ENCODE data around the gene SLC7A5. TPM values are rescaled to one million over a fixed set of nuclear protein-coding genes. Genes with fewer than 3 reads are reported as not detected.
"Not testable (repeated sequence)": the region's sequence is repeated elsewhere in the genome, so short reads cannot be mapped to it uniquely, and the experiment has no call there.

Gene SLC7A5
- total RNA-seq, 4 donors from 2014 or later, result 3.1 to 10.4 (median 6.0) TPM

DNA sequence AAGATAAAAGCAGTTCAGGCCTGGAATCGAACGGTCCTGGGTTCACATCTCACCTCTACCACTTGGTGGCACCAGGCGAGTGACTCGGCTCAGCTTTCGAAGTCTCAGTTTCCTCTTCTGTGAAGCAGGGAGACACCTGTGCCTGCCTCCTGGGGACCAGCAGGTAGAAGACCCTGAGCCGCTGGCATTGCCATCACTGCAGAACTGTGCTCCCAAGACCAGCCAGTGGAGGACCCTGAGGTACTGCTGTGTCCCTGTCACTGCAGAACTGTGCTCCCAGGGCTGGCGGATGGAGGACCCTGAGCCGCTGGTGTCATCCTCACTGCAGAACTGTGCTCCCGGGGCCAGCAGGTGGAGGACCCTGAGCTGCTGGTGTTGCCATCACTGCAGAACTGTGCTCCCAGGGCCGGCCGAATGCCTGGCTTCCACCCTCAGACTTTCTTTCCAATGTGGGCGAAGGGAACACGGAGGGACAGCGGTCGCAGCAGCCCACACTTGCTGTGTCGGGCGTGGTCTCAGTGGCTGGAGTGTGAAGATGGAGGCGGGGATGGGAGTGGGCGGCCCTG, 8.7 kb upstream of the SLC7A5 start:
- TF ChIP-seq POLR2A (IDR thresholded peaks at IDR 0.05) (no peak), POLR2AphosphoS5 (IDR thresholded peaks at IDR 0.05) (no peak)
- TF ChIP-seq, protein P1, sequence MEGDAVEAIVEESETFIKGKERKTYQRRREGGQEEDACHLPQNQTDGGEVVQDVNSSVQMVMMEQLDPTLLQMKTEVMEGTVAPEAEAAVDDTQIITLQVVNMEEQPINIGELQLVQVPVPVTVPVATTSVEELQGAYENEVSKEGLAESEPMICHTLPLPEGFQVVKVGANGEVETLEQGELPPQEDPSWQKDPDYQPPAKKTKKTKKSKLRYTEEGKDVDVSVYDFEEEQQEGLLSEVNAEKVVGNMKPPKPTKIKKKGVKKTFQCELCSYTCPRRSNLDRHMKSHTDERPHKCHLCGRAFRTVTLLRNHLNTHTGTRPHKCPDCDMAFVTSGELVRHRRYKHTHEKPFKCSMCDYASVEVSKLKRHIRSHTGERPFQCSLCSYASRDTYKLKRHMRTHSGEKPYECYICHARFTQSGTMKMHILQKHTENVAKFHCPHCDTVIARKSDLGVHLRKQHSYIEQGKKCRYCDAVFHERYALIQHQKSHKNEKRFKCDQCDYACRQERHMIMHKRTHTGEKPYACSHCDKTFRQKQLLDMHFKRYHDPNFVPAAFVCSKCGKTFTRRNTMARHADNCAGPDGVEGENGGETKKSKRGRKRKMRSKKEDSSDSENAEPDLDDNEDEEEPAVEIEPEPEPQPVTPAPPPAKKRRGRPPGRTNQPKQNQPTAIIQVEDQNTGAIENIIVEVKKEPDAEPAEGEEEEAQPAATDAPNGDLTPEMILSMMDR (IDR thresholded peaks at IDR 0.05), result peak in 1 of 4 experiments; percentile 13
- Histone ChIP-seq H3K36me3 (no peaks in the 10 kb centered on the region), H3K27me3 (peaks cover 77% of the 10 kb centered on the region), H3K27ac (no peak overlapping the region), H3K4me3 (no peak overlapping the region), H3K4me1 (no peaks in the 10 kb centered on the region), H3K9me3 (no peaks in the 10 kb centered on the region)
- no peak for ATAC-seq
- WGBS, 2 donors (ENCODE audit: low coverage in 1 of 2), result 40 to 58% methylated on average over 1 to 6 of the region's 19 CpGs

DNA sequence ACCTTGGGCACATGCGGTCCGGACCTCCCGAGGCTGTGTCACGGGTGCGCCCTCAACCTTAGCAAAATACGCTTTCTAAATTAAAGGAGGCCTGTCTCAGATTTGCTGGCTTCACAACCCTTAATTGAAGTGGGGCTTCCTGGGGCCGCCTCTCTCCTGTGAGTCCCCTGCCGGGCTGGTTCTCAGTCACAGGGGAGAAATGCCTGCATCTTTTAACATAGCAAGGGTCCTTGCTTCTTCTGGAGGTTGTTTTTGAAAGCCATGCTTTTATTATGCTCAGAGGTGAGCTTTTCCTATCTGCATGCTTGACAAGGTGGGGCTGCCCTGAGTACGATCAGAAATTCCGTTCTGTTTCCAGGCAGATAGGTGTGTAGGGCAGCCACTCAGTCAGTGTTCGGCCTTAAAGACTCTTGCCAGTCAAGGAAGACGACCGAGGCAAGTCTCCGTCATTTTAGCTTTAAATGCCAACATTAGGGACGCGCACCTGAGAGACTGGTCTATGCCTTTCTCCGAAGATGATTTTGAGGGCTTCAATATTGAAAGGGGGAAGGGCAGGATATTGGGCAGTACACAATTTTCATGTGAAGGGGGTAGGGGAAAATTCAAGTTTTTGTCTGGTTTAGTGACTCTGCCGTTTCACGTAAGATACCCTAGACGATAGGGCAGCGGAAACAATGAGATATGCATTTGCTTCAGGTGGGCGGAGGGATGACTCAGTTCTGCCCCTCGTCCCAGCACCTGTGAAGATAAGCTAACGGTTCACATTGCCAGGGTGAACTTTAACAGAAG, 5.5 kb upstream of the SLC7A5 start:
- ATAC-seq, result no peak
- H3K9me3 ChIP-seq, result no peaks in the 10 kb centered on the region
- peaks cover 55% of the 10 kb centered on the region for H3K27me3 ChIP-seq
- H3K4me3 ChIP-seq, result no peak overlapping the region
- no peak overlapping the region for H3K27ac ChIP-seq
- TF ChIP-seq EP300 (IDR thresholded peaks at IDR 0.05) (no peak), POLR2A (IDR thresholded peaks at IDR 0.05) (no peak)
- 41 to 45% methylated on average over 12 to 19 of the region's 24 CpGs for WGBS, 2 donors (ENCODE audit: low coverage in 1 of 2)
- H3K36me3 ChIP-seq, result no peaks in the 10 kb centered on the region
- H3K4me1 ChIP-seq, result peaks cover 0 to 7% (median 3%) of the 10 kb centered on the region in 3 donors

GRCh38 chr16:87870418-87871291, 1.3 kb upstream of the SLC7A5 start:
- not testable (repeated sequence) for H3K36me3 ChIP-seq, H3K9me3 ChIP-seq, H3K4me3 ChIP-seq, ATAC-seq
- 80% methylated on average over 1 to 8 of the region's 24 CpGs for WGBS, 2 donors (ENCODE audit: low coverage in 1 of 2)
- Histone ChIP-seq H3K27ac (peak overlapping the region in 2 of 4 donors; percentile 77 to 81), H3K4me1 (peaks cover 0 to 42% (median 8%) of the 10 kb centered on the region in 3 donors), H3K27me3 (peaks cover 33% of the 10 kb centered on the region)

DNA sequence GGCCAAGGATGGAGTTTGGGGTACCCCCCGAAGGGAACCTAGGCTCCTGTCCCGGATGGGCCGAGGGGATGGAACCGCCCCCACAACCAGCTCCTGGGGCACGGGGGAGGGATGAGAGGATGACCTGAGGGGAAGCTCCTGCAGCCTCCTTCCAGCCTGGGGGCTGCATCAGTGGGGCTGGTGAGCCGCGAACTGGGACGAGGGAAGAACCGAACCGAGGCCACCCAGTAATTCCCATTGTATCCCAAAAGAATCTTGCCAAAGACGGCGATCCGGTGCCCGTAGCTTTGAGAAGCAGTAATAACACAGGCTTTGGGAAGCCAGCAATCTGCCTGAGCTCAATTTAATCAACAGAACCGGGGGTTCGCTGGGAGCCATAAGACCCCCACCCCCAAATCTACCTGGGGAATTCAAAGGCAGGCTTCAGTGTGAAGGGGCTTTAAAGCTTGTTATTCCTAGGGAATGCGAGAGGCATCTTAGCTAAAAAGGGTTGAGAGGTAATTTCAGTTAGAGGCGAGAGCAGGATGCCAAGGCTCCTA, 641 bp upstream of the SLC7A5 start:
- peak overlapping the region in 2 of 4 donors; percentile 77 to 81 for H3K27ac ChIP-seq

GRCh38 chr16:87868254-87869029, 865 bp downstream of the SLC7A5 start:
- H3K4me1 ChIP-seq, result peaks cover 0 to 47% (median 8%) of the 10 kb centered on the region in 3 donors
- peak; percentile 75 for TF ChIP-seq POLR2AphosphoS5 (IDR thresholded peaks at IDR 0.05)
- not testable (repeated sequence) for H3K9me3 ChIP-seq, H3K36me3 ChIP-seq, ATAC-seq
- H3K4me3 ChIP-seq, result peak overlapping the region; percentile 53 to 58
- 16% methylated on average over 7 to 19 of the region's 37 CpGs for WGBS, 2 donors (ENCODE audit: low coverage in 1 of 2)
- H3K27ac ChIP-seq, result peak overlapping the region in 3 of 4 donors; percentile 75 to 81 (median 77)
- H3K27me3 ChIP-seq, result peaks cover 15% of the 10 kb centered on the region

More for the DNA sequence above, 641 bp upstream of the SLC7A5 start:
- not testable (repeated sequence) for H3K4me3 ChIP-seq, H3K9me3 ChIP-seq, H3K36me3 ChIP-seq, ATAC-seq
- Histone ChIP-seq H3K4me1 (peaks cover 0 to 42% (median 8%) of the 10 kb centered on the region in 3 donors), H3K27me3 (peaks cover 26% of the 10 kb centered on the region)
- 81 to 92% methylated on average over 4 to 7 of the region's 18 CpGs for WGBS, 2 donors (ENCODE audit: low coverage in 1 of 2)

GRCh38 chr16:87865902-87866555, 3.3 kb downstream of the SLC7A5 start:
- not testable (repeated sequence) for H3K9me3 ChIP-seq, H3K27me3 ChIP-seq, H3K36me3 ChIP-seq, ATAC-seq, H3K4me3 ChIP-seq
- Histone ChIP-seq H3K27ac (peak overlapping the region in 2 of 4 donors; percentile 41 to 54), H3K4me1 (peaks cover 0 to 58% (median 5%) of the 10 kb centered on the region in 3 donors)
- 73 to 77% methylated on average over 6 to 15 of the region's 16 CpGs for WGBS, 2 donors (ENCODE audit: low coverage in 1 of 2)
